Measurements from ENCODE around the gene PRR7.

- TF ChIP-seq CTCF (IDR thresholded peaks at IDR 0.05; ENCODE audit: low read length) (no peak), EZH2 (IDR thresholded peaks at IDR 0.05; ENCODE audit: borderline replicate concordance, low read length) (no peak)
Measured at GRCh38 chr5:177409043-177409801, 37.4 kb upstream of the PRR7 start, which contains the start of gene F12.
